GM12865 (cell line): Measurements from ENCODE around the gene HSPA1A.
"Not testable (repeated sequence)": the region's sequence is repeated elsewhere in the genome, so short reads cannot be mapped to it uniquely, and the experiment has no call there.

ENCODE experiments used
- DNase-seq: peaks from one replicate; pipeline ENCODE4 v3.0.0; 2010; ENCODE audit warnings: low read depth
- H3K4me3 ChIP-seq: 2 replicates; pipeline ENCODE4 v1.5.1; 2011; ENCODE audit warnings: mild to moderate bottlenecking, low read depth, low read length, control low read depth
- TF ChIP-seq, protein P1 (sequence below): IDR thresholded peaks from 2 replicates; pipeline ENCODE4 v1.5.1; 2011; ENCODE audit warnings: low read length, control low read depth, low read depth, inconsistent platforms; ENCODE audit not compliant: insufficient read depth; ENCODE audit errors: missing control alignments

Gene HSPA1A

GRCh38 chr6:31836474-31837368 lies 21.4 kb downstream of the HSPA1A start:
- TF ChIP-seq, protein P1, sequence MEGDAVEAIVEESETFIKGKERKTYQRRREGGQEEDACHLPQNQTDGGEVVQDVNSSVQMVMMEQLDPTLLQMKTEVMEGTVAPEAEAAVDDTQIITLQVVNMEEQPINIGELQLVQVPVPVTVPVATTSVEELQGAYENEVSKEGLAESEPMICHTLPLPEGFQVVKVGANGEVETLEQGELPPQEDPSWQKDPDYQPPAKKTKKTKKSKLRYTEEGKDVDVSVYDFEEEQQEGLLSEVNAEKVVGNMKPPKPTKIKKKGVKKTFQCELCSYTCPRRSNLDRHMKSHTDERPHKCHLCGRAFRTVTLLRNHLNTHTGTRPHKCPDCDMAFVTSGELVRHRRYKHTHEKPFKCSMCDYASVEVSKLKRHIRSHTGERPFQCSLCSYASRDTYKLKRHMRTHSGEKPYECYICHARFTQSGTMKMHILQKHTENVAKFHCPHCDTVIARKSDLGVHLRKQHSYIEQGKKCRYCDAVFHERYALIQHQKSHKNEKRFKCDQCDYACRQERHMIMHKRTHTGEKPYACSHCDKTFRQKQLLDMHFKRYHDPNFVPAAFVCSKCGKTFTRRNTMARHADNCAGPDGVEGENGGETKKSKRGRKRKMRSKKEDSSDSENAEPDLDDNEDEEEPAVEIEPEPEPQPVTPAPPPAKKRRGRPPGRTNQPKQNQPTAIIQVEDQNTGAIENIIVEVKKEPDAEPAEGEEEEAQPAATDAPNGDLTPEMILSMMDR: no peak
- no peak for DNase-seq
- H3K4me3 ChIP-seq: peak overlapping the region; percentile 76

- TF ChIP-seq, protein P1: no peak
- peak overlapping the region; percentile 76 for H3K4me3 ChIP-seq
- DNase-seq: no peak
Observed at GRCh38 chr6:31837369-31838113, 22.2 kb downstream of the HSPA1A start.

- DNase-seq: not testable (repeated sequence)
- peak overlapping the region; percentile 76 for H3K4me3 ChIP-seq
Observed at GRCh38 chr6:31838114-31838553, 22.8 kb downstream of the HSPA1A start.

GRCh38 chr6:31838968-31839367 lies 23.6 kb downstream of the HSPA1A start:
- TF ChIP-seq, protein P1: no peak
- DNase-seq: no peak
- H3K4me3 ChIP-seq: peak overlapping the region; percentile 76; the same call in 1 of the 2 replicates

DNA sequence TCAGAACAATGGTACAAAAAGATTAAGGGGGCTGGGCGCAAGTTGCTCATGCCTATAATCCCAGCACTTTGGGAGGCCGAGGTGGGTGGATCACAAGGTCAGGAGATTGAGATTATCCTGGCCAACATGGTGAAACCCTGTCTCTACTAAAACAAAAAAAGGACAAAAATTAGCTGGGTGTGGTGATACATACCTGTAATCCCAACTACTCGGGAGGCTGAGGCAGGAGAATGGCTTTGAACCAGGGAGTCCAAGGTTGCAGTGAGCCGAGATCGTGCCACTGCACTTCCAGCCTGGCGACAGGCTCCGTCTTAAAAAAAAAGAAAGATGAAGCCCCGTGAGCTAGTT lies 24.4 kb downstream of the HSPA1A start:
- not testable (repeated sequence) for H3K4me3 ChIP-seq, DNase-seq

- peak; percentile 59 for DNase-seq
- no peak overlapping the region for H3K4me3 ChIP-seq
- TF ChIP-seq, protein P1: no peak
Observed at GRCh38 chr6:31842053-31842452, 26.7 kb downstream of the HSPA1A start.

- TF ChIP-seq, protein P1: no peak
- DNase-seq: no peak
- H3K4me3 ChIP-seq: no peak overlapping the region
Observed at GRCh38 chr6:31844507-31844906, 29.2 kb downstream of the HSPA1A start.
